Left kidney (tissue), 2 donors: ENCODE measurements around the gene DYNLT2. TPM values are rescaled to one million over a fixed set of nuclear protein-coding genes. Genes with fewer than 3 reads are reported as not detected.
"Not testable (repeated sequence)": the region's sequence is repeated elsewhere in the genome, so short reads cannot be mapped to it uniquely, and the experiment has no call there.

Experiments used
- DNase-seq: peaks from one replicate; pipeline ENCODE4 v3.0.0-alpha.2; 2013
- polyA plus RNA-seq: library from polyadenylated mRNA; unstranded; fragments of 120-200 nt; gene quantifications from one replicate; pipeline ENCODE4 v1.2.1, GENCODE V29; 2013; ENCODE audit not compliant: insufficient read length

The DYNLT2 gene
- polyA plus RNA-seq, 1 donor = 8.5 TPM

DNA sequence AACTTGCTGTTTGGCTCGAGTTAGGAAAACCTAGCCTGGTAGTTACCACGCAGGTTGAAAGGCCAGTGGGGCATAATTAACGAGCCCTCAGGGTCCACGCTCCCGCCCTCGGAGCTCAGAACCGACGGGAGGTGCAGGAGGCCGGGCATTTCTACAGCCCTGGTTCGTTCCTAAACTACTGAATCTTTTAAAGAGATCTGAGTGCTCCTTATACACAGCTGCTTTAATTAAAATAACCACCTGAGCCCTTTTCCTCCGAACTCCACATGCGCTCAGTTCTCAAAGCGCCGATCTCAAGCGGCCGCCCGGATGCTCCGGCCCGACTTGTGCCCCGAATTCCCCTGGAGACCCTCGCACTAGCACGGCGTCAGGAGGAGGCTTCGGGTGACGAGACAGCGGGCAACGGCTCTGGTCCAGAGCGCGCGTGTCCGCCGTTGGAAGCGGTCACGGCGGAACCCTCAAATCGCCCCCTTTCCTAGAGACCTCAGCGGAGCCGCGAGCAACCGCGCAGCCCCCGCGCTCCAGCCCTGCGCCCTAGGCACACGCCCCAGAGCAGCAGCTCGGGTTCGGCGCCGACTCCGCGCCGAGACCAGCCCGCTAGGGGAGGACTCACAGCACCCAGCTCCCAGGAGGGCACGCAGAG lies 49.9 kb downstream of the DYNLT2 start:
- DNase-seq = peak; percentile 24

- peak; percentile 15 for DNase-seq
Observed at GRCh38 chr6:169700296-169700695, 51.1 kb downstream of the DYNLT2 start.

- not testable (repeated sequence) for DNase-seq
Observed at GRCh38 chr6:169697115-169697514, 54.3 kb downstream of the DYNLT2 start.

GRCh38 chr6:169695131-169695530 lies 56.2 kb downstream of the DYNLT2 start:
- DNase-seq = no peak

GRCh38 chr6:169692516-169692915 lies 58.9 kb downstream of the DYNLT2 start:
- no peak for DNase-seq

GRCh38 chr6:169691260-169691659 lies 60.1 kb downstream of the DYNLT2 start:
- no peak for DNase-seq

Other genes with a start within 250 kb of the DYNLT2 start
- 85.1 TPM for gene WDR27, start 49.5 kb downstream of the DYNLT2 start, polyA plus RNA-seq
- 42.1 TPM for gene C6orf120, start 49.4 kb downstream of the DYNLT2 start, polyA plus RNA-seq
- 132 TPM for gene PHF10, start 27.1 kb downstream of the DYNLT2 start, polyA plus RNA-seq
- 62.5 TPM for gene ERMARD, start 50 bp upstream of the DYNLT2 start, polyA plus RNA-seq